ENCODE measurements around the gene RHOT1. TPM values are rescaled to one million over a fixed set of nuclear protein-coding genes. Genes with fewer than 3 reads are reported as not detected.

RHOT1 gene
- polyA plus RNA-seq, 4 donors: 47.6 to 61.2 (median 57.3) TPM

DNA sequence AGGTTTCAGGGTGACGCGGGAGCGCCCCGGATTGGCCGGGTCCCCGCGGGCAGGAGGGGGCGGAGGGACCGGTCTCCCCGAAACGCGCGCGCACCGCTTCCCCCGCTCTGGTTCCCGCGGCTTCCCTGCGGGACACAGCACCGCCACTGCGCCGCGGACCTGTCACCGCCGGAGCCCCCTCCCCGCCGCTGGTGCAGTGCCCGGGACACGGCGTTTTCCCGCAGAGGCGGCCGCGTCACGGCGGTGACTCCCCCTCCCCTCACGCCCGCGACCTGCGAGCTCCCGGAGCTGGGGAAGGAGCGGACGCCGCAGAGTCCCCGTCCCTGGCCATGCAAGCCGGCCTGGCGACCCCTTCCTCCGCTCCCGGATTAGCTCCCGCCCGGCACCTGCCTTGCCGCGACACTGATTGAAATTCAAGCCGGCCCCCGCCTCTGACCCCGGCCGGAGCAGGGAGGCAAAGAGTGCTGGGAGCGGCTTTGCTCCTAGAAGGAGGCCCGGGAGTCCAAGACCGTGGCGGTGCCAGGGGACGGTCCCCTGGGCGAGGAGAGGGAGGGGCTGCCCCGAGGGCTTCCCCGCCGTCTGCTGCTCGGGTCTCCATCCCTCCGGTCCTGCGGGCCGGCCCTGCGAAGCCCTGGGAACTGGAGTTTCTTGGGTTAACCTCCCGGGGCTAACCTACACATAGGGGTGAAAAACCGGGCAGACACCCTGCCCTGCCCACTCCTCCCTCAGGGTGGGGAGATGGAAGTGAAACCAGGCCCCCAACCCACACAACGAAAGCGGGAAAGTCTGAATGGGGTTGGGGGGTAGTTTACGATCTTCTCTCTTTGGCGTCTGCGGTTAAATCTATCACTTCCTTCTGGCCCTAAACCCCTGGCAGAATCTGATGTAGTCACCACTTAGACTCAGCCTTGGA lies 124.3 kb downstream of the RHOT1 start:
- no peak for DNase-seq (ENCODE audit: low read depth in 4 of 4, low spot score in 3 of 4)

DNA sequence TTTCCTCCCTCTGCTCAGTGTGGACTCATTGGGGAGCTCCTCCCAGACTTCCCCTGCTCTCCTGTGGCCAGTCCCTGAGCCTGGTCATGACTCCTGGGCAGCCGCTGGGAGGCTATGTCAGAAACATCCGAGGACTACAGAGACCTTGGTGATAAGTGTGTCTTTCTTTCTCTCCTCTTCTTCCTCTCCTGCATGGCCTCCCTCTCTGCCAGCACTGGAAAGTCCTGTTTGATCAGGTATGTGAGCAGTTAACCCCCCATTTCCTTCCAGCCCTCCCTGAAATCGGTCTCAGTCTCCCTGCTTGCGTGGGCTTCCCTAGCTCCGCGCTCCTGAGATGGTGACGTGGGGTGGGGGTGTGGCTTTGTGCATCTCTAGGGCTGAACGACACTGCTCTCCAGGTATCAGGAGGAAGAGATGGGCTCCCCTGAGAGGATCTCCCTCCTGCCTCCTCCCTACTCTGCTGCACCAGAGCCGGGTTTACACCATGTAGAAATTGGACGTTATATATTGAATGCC lies 125.4 kb downstream of the RHOT1 start:
- DNase-seq (ENCODE audit: low read depth in 4 of 4, low spot score in 3 of 4): no peak

DNA sequence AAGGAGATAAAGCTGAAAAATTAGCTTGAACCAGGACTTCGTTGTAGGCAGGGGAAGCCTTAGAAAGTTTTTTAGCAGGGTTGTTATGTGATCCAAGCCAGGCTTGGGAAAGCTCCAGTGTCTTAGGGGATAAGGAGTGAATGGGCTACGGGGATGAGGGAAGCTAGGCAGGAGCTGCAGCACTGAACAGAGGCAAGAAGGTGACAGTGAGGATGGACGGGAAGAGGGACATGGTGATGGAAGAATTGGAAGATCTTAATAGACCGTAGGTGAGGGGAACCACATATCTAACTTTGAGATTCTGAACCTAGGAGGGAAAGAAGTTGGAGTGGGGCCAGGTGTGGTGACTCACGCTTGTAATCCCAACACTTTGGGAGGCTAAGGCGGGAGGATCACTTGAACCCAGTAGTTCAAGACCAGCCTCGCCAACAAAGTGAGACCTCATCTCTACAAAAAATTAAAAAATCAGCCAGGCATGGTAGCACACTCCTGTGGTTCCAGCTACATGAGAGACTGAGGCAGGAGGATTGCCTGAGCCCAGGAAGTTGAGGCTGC lies 126.5 kb downstream of the RHOT1 start:
- no peak for DNase-seq (ENCODE audit: low read depth in 4 of 4, low spot score in 3 of 4)

DNA sequence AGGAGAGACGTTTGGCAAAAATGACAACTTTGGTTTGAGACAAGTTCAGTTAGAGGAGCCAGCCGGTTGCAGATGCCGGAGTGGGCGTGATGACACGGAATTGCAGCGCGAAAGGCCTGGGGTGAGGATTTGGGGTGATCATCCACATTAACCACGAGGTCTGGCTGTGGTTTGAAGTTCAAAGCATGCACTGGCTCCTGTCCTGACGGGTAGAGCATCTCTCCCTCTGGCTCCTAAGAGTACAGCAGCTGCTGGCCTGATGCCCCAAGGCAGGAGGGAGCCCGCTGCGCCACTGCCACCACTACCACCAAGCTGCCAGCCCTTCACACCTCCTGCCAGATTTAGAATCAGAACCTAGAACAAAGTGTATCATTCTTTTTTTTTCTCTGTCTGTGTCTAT lies 127.1 kb downstream of the RHOT1 start:
- no peak for DNase-seq (ENCODE audit: low read depth in 4 of 4, low spot score in 3 of 4)

DNA sequence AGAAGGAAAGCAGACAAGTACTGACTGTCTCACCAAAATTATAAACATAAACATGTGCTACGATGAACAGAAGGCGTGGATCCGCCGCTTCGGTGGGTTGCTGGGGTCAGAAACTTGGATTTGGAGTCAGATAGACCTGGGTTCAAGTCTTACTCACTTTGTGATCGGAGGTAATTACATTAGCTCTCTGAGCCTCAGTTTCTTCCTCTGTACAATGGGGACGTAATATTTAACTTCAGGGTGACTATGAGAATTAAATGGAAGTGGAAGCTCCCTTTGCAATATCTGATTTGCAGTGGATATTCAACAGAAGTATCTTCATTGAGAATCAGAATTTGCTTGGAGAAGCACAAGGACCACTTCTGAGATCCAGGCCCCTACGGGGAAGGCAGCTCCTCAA lies 129.5 kb downstream of the RHOT1 start:
- DNase-seq (ENCODE audit: low read depth in 4 of 4, low spot score in 3 of 4): no peak

DNA sequence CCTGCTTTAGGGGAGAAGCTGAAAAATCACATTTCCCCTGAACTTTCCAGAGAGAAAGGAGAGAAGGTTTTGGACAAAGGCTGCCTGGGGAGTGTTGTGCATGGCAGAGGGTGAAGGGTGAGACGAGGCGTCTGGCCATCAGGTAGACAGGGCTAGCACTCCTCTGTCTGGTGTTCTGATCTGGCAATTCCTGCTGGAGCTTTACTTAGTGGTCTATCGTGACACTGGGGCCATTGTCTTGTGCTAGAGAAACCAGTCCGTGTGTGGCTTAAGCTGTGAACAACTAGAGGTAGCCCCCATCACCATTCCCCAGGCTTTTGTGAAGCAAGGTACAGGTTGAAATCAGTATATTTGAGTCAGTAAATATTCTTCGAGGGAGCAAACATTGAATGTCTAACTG lies 131.8 kb downstream of the RHOT1 start:
- no peak for DNase-seq (ENCODE audit: low read depth in 4 of 4, low spot score in 3 of 4)

DNA sequence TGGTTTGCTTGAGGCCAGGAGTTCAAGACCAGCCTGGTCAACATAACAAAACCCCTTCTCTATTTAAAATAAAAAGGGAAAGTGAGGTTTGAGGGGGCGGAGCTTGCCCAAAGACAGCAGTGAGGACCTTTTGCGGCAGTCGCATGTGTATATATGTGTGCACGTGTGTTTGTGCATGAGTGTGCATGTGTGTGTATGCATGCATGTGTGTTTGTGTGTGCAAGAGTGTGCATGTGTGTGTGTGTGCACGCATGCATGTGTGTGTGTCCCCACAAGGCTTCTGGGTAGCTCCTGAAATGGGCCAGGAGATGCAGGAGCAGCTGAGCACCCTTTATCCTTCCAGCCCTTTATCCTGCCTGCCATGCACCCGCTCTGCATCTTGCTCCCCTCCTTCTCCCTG lies 132.3 kb downstream of the RHOT1 start:
- no peak for DNase-seq (ENCODE audit: low read depth in 4 of 4, low spot score in 3 of 4)

Other genes with a start within 250 kb of the RHOT1 start
- 10 to 100 TPM; 69.9 to 83.8 (median 71.6) TPM for gene UTP6, start 240.8 kb upstream of the RHOT1 start, polyA plus RNA-seq (ENCODE audit: insufficient read length in 4 of 4)
- gene SUZ12, start 205.5 kb upstream of the RHOT1 start, polyA plus RNA-seq (ENCODE audit: insufficient read length in 4 of 4): 10 to 100 TPM; 43.3 to 53.9 (median 51.8) TPM
- gene LRRC37B, start 135.1 kb upstream of the RHOT1 start, polyA plus RNA-seq (ENCODE audit: insufficient read length in 4 of 4): 10 to 100 TPM; 14.6 to 22.2 (median 19.1) TPM
- gene RHBDL3, start 123.3 kb downstream of the RHOT1 start, polyA plus RNA-seq (ENCODE audit: insufficient read length in 4 of 4): 1 to 10 TPM; 1.5 to 1.8 (median 1.5) TPM
- gene C17orf75, start 199.7 kb downstream of the RHOT1 start, polyA plus RNA-seq (ENCODE audit: insufficient read length in 4 of 4): 10 to 100 TPM; 43.0 to 45.3 (median 44.3) TPM
- gene ZNF207, start 207.7 kb downstream of the RHOT1 start, polyA plus RNA-seq (ENCODE audit: insufficient read length in 4 of 4): 100 to 1,000 TPM; 189 to 228 (median 224) TPM